Lung (tissue), 12 donors: Measurements from ENCODE around the gene KRT86. TPM values are rescaled to one million over a fixed set of nuclear protein-coding genes. Genes with fewer than 3 reads are reported as not detected.

Experiments
- ATAC-seq: fragments of 200-7000 bp; cut with Tn5 transposase; one replicate; pipeline ENCODE4 v1.9.1; 2020; ENCODE audit warnings: moderate number of reproducible peaks; ENCODE audit not compliant: insufficient read depth, low FRiP score
- DNase-seq, 3 donors: peaks; one replicate each; pipeline ENCODE4 v3.0.0-alpha.2; 2013 to 2017
- H3K27ac ChIP-seq, 2 donors: one replicate each; pipeline ENCODE4 v1.5.1; 2013; ENCODE audit warnings: mild to moderate bottlenecking in 2 of 2, moderate library complexity in 2 of 2, control low read depth in 1 of 2, inconsistent platforms in 1 of 2, low read depth in 1 of 2, low read length in 1 of 2
- H3K27me3 ChIP-seq, 3 donors: one replicate each; pipeline ENCODE4 v1.5.1; 2013; ENCODE audit warnings: low read length in 2 of 3; ENCODE audit not compliant: control insufficient read depth in 3 of 3, insufficient read depth in 3 of 3
- H3K36me3 ChIP-seq, 4 donors: one replicate each; pipeline ENCODE4 v1.5.1; 2013; ENCODE audit warnings: low read length in 4 of 4, mild to moderate bottlenecking in 1 of 4, moderate library complexity in 1 of 4; ENCODE audit not compliant: control insufficient read depth in 4 of 4, insufficient read depth in 4 of 4
- H3K4me1 ChIP-seq, 5 donors: one replicate each; pipeline ENCODE4 v1.5.1; 2013; ENCODE audit warnings: low read length in 5 of 5, mild to moderate bottlenecking in 2 of 5, moderate library complexity in 1 of 5; ENCODE audit not compliant: control insufficient read depth in 5 of 5, insufficient read depth in 5 of 5
- H3K4me3 ChIP-seq: one replicate; pipeline ENCODE4 v1.5.1; 2013; ENCODE audit warnings: mild to moderate bottlenecking, control low read depth, moderate library complexity
- H3K9ac ChIP-seq, 2 donors: one replicate each; pipeline ENCODE4 v1.5.1; 2013; ENCODE audit warnings: low read length in 2 of 2, control low read depth in 1 of 2; ENCODE audit not compliant: insufficient read depth in 1 of 2
- H3K9me3 ChIP-seq, 4 donors: one replicate each; pipeline ENCODE4 v1.5.1; 2013; ENCODE audit warnings: low read length in 3 of 4, mild to moderate bottlenecking in 1 of 4, moderate library complexity in 1 of 4; ENCODE audit not compliant: control insufficient read depth in 4 of 4, insufficient read depth in 3 of 4
- CTCF ChIP-seq: IDR thresholded peaks from 2 replicates; pipeline ENCODE4 v1.5.1; 2012; ENCODE audit warnings: mild to moderate bottlenecking; ENCODE audit errors: control extremely low read depth, extremely low read depth
- WGBS, 2 donors: extraction: QIAGEN DNeasy Blood & Tissue Kit; methylation state at CpG; one replicate each; pipeline ENCODE4 v1.1.7; 2013; 5-methylcytosine and 5-hydroxymethylcytosine counted together
- polyA plus RNA-seq, 2 donors: library from polyadenylated mRNA; stranded (reverse); fragments of 200-250 nt; gene quantifications; one replicate each; pipeline ENCODE4 v1.2.1, GENCODE V29; 2013
- total RNA-seq, 2 donors: library from RNA; depleted of rRNA in 1 of 2; stranded (reverse); fragments of >200 nt in 1 of 2; gene quantifications; one replicate each; pipeline ENCODE4 v1.2.1, GENCODE V29; 2014 to 2021
- donor health status: control.
- donor health status: control.
- donor health status: Bipolar disorder and iron deficiency.
- donor health status: healthy.
- donor health status: DM: yes; HTN: yes; CAD: no.

Gene KRT86
- total and polyA plus RNA-seq, 4 donors: 0.11 to 1.1 (median 0.31) TPM; not detected in 1

- peak overlapping the region; percentile 44 for H3K4me3 ChIP-seq
- no peak overlapping the region for H3K9ac ChIP-seq
- ATAC-seq: no peak
- peak overlapping the region in 1 of 2 donors; percentile 70 for H3K27ac ChIP-seq
- no peak for TF ChIP-seq CTCF
- WGBS, 2 donors: 72 to 81% methylated on average over 10 of the region's 10 CpGs
- no peak for DNase-seq
- peaks cover 0 to 24% (median 7%) of the 10 kb centered on the region in 5 donors for H3K4me1 ChIP-seq
- H3K27me3 ChIP-seq: peaks cover 0 to 37% (median 23%) of the 10 kb centered on the region in 3 donors
- H3K9me3 ChIP-seq: no peaks in the 10 kb centered on the region
- H3K36me3 ChIP-seq: no peaks in the 10 kb centered on the region
Measured at GRCh38 chr12:52234223-52234810, 40.1 kb upstream of the KRT86 start.

GRCh38 chr12:52235001-52235764 lies 39.3 kb upstream of the KRT86 start:
- Histone ChIP-seq H3K27me3 (peaks cover 0 to 37% (median 23%) of the 10 kb centered on the region in 3 donors), H3K36me3 (no peaks in the 10 kb centered on the region), H3K4me1 (peaks cover 0 to 26% (median 7%) of the 10 kb centered on the region in 5 donors), H3K4me3 (peak overlapping the region; percentile 11), H3K27ac (peak overlapping the region in 1 of 2 donors; percentile 46), H3K9ac (no peak overlapping the region), H3K9me3 (no peaks in the 10 kb centered on the region)
- no peak for TF ChIP-seq CTCF
- 85% methylated on average over 15 of the region's 15 CpGs for WGBS, 2 donors
- ATAC-seq (no peak), DNase-seq (no peak)

DNA sequence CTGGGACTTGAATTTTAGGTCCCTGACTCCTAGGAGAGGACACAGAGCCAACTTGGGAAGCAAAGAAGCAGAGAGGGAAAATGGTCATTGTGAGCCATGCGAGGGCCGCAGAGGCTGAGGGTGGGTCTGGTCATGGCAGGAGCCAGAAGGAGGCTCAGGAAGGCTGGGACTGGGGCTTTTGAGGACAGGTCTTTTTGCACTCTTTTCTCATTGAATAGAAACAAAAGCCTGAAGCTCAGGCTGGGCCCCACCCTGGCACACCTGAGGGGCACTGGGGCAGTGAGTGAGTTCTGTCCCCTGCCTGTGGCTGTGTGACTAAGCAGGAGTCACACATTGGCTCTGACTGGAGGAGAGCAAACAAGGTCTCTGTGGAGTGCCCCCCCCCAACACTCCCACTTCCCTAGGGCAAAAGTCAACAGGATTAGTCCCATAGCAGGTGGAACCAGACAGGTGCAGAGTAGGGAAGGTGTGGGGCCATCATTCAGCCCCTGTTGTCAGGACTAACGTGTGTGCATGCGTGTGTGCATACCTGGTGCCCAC lies 38.6 kb upstream of the KRT86 start:
- Histone ChIP-seq H3K9me3 (no peaks in the 10 kb centered on the region), H3K4me3 (no peak overlapping the region), H3K27ac (peak overlapping the region in 1 of 2 donors; percentile 46), H3K36me3 (no peaks in the 10 kb centered on the region), H3K27me3 (peaks cover 0 to 33% (median 23%) of the 10 kb centered on the region in 3 donors), H3K4me1 (peaks cover 0 to 26% (median 7%) of the 10 kb centered on the region in 5 donors), H3K9ac (no peak overlapping the region)
- ATAC-seq: no peak
- WGBS, 2 donors: 82 to 84% methylated on average over 4 of the region's 4 CpGs
- peak in 2 of 3 donors; percentile 47 to 49 for DNase-seq
- no peak for TF ChIP-seq CTCF
